CD4-positive, alpha-beta T cell treated with Interleukin-12 subunit alpha and Interleukin-12 subunit beta, for 1 hour (primary cell): ENCODE measurements around the gene CFAP57.
"Not testable (repeated sequence)": the region's sequence is repeated elsewhere in the genome, so short reads cannot be mapped to it uniquely, and the experiment has no call there.

Experiments
- DNase-seq: peaks from one replicate; pipeline ENCODE4 v3.0.0-alpha.2; 2020

The CFAP57 gene

DNA sequence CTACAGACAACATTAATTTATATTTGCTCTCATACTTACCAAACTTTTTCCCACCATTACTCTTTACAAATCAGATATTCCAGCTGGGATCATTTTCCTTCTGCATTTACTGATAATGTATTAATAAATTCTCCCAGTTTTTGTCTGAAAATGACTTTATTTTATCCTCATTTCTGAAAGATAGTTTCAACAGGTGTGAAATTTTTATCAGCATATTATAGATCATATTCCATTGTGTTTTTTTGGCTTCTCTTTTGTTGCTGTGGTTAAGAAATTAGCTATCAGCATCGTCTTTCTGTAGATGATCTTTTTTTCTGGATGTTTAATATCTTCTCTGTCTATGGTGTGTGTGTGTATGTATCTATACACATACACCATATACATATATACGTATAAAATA lies 2.7 kb downstream of the CFAP57 start:
- DNase-seq = no peak

GRCh38 chr1:43177691-43178090 lies 5.6 kb downstream of the CFAP57 start:
- no peak for DNase-seq

- no peak for DNase-seq
These were observed 12.3 kb downstream of the CFAP57 start for GRCh38 chr1:43184388-43184787.

DNA sequence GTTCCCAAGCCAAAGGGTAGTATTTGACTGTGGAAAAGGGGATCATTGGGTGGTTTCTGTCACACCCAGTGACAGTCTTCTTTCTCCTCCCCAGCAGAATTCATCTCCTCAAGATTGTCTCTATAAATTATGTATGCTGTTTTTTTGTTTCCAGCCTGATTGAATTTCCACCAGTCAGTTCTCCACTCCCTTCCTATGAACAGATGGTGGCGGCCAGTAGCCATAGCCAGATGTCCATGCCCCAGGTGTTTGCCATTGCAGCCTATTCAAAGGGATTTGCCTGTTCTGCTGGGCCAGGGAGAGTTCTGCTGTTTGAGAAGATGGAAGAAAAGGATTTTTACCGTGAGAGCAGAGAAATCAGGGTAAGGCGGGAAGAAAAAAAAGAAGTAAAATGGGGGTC lies 12.9 kb downstream of the CFAP57 start:
- no peak for DNase-seq

GRCh38 chr1:43188106-43188505 lies 16.0 kb downstream of the CFAP57 start:
- DNase-seq = no peak

DNA sequence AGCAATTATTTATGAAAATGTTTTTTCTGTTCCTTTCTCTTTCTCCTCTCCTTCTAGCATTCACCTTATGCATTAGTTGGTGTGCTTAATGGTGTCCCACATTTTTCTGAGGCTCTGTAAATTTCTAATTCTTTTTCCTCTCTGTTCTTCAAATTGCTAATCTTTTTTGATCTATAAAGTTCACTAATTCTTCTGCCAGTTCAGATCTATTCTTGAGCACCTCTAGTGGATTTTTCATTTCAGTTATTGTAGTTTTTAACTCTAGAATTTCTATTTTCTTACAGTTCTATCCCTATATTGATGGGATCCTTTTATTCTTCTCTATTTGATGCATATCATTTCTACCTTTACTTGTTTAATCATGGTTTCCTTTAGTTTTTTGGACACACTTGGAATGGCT lies 22.4 kb downstream of the CFAP57 start:
- no peak for DNase-seq

GRCh38 chr1:43197343-43198127 lies 25.4 kb downstream of the CFAP57 start:
- no peak for DNase-seq

- DNase-seq = no peak
These were observed 27.1 kb downstream of the CFAP57 start for GRCh38 chr1:43199093-43199726.

DNA sequence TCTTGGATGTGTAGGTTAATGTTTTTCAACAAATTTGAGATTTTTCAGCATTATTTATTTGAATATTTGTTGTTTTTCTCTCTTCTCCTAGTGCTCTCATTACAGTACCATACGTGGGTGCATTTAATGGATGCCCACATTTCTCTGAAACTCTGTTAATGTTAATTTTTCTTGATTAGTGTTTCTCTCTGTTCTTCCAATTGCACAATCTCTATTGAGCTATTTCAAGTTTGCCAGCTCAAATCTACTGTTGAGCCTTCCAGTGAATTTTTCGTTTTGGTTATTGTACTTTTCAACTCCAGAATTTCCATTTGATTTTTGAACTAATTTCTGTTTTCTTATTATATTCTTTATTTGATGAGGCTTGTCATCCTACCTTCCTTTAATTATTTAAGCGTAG lies 31.7 kb downstream of the CFAP57 start:
- no peak for DNase-seq

DNA sequence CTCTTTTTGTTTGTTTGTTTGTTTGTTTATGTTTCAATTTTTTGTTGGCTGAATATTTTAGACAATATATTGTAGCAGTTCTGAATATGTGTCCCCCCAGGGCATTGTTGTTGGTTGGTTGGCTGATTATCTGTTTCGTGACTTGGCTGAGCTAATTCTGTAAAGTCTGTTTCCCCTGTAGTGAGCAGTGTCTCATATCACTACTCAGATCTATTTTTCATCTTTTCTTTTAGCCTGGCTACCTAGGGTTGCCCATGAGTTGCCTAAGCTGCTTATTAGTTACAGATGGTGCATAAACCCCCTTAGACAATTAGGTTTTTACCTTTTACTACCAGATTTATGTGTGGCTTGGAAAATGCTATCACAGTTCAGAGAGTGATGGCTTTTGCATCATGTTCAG lies 32.3 kb downstream of the CFAP57 start:
- DNase-seq = no peak

GRCh38 chr1:43205671-43206070 lies 33.5 kb downstream of the CFAP57 start:
- no peak for DNase-seq

DNA sequence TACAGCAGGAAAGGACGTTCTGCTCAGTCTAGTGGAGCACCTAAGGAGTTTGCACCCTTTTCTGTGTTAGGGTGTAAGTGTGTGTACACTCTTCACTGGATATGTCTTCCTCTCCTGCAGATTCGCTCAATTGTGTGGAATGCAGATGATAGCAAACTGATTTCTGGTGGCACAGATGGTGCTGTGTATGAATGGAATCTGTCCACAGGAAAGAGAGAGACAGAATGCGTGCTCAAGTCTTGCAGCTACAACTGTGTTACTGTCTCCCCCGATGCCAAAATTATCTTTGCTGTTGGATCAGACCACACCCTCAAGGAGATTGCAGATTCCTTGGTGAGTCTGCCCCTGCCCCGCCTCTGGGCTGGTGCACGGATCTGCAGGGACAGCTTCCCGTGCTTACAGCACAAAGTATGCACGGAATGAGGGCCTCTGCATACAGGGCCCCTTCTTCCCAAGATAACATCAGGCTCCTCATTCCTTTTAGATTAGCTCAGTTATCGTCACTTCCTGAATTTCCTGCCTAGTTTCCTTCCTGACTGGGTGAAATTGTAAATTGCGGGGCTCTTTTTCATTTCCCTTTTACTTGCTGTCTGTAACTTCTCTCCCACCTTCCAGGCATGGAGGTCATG lies 34.6 kb downstream of the CFAP57 start:
- DNase-seq = no peak

DNA sequence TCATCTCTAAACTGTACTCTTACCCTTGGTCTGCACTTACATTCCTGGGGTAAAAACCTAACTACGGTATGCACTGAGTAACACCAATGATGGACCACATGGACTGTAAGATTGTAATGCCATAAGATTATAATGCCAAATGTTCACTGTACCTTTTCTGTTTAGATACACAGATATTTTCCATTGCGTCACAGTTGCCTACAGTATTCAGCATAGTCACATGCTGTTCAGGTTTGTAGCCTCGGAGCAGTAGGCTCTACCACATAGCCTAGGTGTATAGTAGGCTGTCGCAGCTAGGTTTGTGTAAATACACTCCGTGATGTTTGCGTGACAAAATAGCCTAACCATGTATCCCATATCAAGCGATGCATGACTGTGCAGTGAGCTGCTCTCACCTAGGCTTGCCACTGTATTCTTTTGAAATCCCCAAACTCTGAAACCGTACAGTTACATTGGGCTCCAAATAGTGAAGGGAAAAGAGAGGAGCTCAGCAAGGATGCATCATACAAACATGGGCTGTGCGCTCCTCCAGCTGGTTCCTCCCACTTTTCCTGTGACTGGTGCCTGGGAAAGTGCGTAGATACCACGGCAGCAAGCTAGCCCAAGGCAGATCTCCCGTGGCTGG lies 35.2 kb downstream of the CFAP57 start:
- no peak for DNase-seq

DNA sequence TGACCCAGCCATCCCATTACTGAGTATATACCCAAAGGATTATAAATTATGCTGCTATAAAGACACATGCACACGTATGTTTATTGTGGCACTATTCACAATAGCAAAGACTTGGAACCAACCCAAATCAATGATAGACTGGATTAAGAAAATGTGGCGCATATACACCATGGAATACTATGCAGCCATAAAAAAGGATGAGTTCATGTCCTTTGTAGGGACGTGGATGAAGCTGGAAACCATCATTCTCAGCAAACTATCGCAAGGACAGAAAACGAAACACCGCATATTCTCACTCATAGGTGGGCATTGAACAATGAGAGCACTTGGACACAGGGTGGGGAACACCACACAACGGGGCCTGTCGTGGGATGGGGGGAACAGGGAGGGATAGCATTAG lies 36.1 kb downstream of the CFAP57 start:
- DNase-seq = not testable (repeated sequence)

GRCh38 chr1:43214501-43215444 lies 42.6 kb downstream of the CFAP57 start:
- no peak for DNase-seq

DNA sequence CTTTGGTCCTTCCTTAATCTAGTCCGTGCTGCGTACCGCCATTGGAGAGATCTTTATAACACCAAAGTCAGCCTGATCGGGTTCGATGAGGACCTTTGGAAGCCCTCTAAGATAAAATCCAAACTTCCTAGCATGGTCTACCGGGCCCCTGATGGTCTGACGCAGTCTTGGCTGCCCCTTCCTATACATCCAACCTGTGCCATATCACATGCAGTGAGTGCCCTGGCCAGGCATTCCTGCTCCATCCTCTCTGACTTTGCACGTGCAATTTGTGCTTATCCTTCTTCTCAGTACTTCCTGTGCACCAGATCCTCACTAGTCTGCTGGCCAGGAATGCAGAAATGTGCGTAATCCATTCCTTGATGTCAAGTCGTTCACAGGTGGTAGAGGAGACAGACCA lies 45.6 kb downstream of the CFAP57 start:
- no peak for DNase-seq

- DNase-seq = no peak
These were observed 49.0 kb downstream of the CFAP57 start for GRCh38 chr1:43220905-43221778.

DNA sequence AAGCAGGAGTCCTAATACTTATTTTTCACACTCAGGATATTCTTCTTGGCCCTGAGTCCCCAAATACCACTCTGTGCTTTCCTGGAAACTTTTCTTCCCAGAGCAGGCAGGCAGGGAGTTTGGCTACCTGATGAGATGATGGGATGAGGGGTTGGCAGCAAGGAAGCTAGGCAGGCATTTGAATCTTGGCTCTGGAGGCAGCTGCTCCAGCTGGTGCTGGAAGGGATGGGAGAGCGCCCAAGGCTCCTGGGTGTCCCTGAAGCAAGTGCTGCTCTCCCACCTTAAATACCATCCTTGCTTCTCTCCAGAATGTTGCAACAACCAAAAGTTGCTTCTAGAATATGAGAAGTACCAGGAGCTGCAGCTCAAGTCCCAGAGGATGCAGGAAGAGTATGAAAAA lies 49.7 kb downstream of the CFAP57 start:
- no peak for DNase-seq

- no peak for DNase-seq
These were observed 50.7 kb downstream of the CFAP57 start for GRCh38 chr1:43222879-43223278.

DNA sequence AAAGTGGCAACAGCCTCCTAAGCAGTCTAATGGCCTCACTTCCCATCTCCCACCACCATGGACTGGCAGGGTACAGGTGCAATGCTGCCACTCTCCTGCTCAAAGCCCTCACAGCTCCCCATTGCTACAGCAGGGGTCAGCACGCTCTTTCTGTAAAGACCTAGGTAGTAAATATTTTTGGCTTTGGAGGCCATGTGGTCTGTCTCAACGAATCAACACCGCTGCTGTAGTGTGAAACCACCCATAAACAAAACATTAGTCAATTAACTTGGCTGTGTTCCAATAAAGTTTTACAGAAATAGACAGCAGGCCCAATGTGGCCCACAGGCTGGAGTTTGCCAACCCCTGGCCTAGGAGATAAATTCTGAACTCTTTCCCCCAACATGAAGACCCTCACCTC lies 53.0 kb downstream of the CFAP57 start:
- DNase-seq = no peak

DNA sequence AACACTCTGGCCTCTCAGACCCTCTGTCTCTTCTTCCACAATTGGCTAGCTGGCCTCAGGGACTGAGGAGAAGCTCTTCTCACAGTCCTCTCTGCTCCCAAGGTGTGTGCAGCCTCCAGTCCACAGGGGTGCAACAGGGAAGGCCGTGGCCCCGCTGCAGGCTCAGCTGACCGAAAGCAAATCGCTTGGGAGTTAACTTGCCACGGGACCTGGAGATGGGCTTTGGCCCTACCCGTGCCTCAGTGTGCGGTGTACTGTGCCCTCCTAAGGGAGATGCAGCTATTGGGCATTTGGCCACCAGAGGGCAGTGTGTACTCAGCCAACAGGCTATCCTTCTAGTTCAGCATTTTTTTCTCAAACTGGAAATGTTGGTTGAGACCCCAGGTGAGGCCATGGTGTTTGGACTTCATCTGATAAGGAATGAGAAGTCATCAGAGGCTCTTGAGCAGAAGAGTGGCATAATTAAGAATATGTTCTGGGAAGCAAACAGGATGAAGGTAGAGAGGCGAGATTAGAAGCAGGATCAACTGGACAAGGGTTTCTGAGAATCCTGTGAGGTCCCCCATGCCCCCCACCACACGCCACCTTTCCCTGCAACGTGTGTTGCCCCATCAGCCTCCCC lies 55.1 kb downstream of the CFAP57 start:
- DNase-seq = peak; percentile 79
